Naive thymus-derived CD8-positive, alpha-beta T cell (primary cell): ENCODE measurements around the gene SELPLG. TPM values are rescaled to one million over a fixed set of nuclear protein-coding genes. Genes with fewer than 3 reads are reported as not detected.
"Not testable (repeated sequence)": the region's sequence is repeated elsewhere in the genome, so short reads cannot be mapped to it uniquely, and the experiment has no call there.

Source experiments
- ATAC-seq, 2 donors: fragments of 150-1000 bp; cut with Tn5 transposase in 1 of 2; sonication (Bioruptor Pico), chemical (Tn5 transposase) in 1 of 2; 1 replicate in 1 of 2; 2 replicates in 1 of 2; pipeline ENCODE4 v1.10.0; 2021; ENCODE audit warnings: mild to moderate bottlenecking in 2 of 2, moderate library complexity in 2 of 2
- POLR2A ChIA-PET: fragments of 350-600 bp; sonication (Branson Sonifier 250); formaldehyde crosslinking; loops from one replicate; lab custom pipeline; 2021; ENCODE audit warnings: antibody characterized with exemption; lab: Charles Lee
- DNase-seq, 10 donors: peaks; one replicate each; pipeline versions ENCODE4 v3.0.0 to v3.0.0-alpha.2; 2020 to 2022
- H3K27ac Mint-ChIP-seq, 10 donors: one replicate each; pipeline ENCODE4 v1.8.0; 2020 to 2022; ENCODE audit warnings: mild to moderate bottlenecking in 10 of 10, mixed read lengths in 10 of 10, moderate library complexity in 4 of 10, inconsistent platforms in 1 of 10
- H3K27me3 Mint-ChIP-seq, 5 donors: one replicate each; pipeline ENCODE4 v1.8.0; 2021 to 2022; ENCODE audit warnings: mixed read lengths in 5 of 5
- H3K36me3 Mint-ChIP-seq, 3 donors: one replicate each; pipeline ENCODE4 v1.8.0; 2020 to 2022; ENCODE audit warnings: mixed read lengths in 3 of 3, mild to moderate bottlenecking in 2 of 3, inconsistent platforms in 1 of 3
- H3K4me1 Mint-ChIP-seq, 4 donors: one replicate each; pipeline ENCODE4 v1.8.0; 2021 to 2022; ENCODE audit warnings: mixed read lengths in 4 of 4
- H3K4me3 Mint-ChIP-seq, 10 donors: one replicate each; pipeline ENCODE4 v1.8.0; 2020 to 2022; ENCODE audit warnings: mild to moderate bottlenecking in 10 of 10, mixed read lengths in 10 of 10, moderate library complexity in 6 of 10, inconsistent platforms in 1 of 10
- H3K9me3 Mint-ChIP-seq, 9 donors: one replicate each; pipeline ENCODE4 v1.8.0; 2020 to 2022; ENCODE audit warnings: mixed read lengths in 9 of 9, mild to moderate bottlenecking in 3 of 9, inconsistent platforms in 1 of 9, moderate library complexity in 1 of 9
- polyA plus RNA-seq, 3 donors: library from polyadenylated mRNA; unstranded; fragments of 300-500 nt; fragmentation: Illumina TruSeq; gene quantifications; one replicate each; pipeline ENCODE4 v1.2.3, GENCODE V29; 2021
- total RNA-seq, 8 experiments: library from RNA in 2 of 8; stranded (reverse) in 2 of 8; gene quantifications; one replicate each; pipeline ENCODE4 v1.2.3 and lab custom pipeline; 2021 to 2026

The SELPLG gene
- total and polyA plus RNA-seq, 5 experiments from 2014 or later = 157 to 720 (median 453) TPM

GRCh38 chr12:108597559-108598471 lies 35.9 kb downstream of the SELPLG start, which contains the start of gene TMEM119:
Gene TMEM119, minus strand, starts transcription at chr12:108598084. Its CDS starts 5,701 bp downstream, at chr12:108592383.
- Mint-ChIP-seq H3K27ac (peak within 1 kb of the TSS in 4 of 10 donors; percentile 9 to 65 (median 36)), H3K4me3 (no peak within 1 kb of the TSS), H3K27me3 (no peaks in the 10 kb centered on the region), H3K9me3 (no peaks in the 10 kb centered on the region), H3K36me3 (no peaks in the 10 kb centered on the region), H3K4me1 (peaks cover 0 to 2% (median 0%) of the 10 kb centered on the region in 4 donors)
- DNase-seq (no peak), ATAC-seq (no peak)
- POLR2A ChIA-PET = no interaction called here

GRCh38 chr12:108596854-108597558 lies 36.7 kb downstream of the SELPLG start:
- POLR2A ChIA-PET = interaction anchor here (0.7 kb wide), 1 partner anchor 31 kb away, joined by 3 read pairs; no protein-coding TSS in a partner anchor
- no peak overlapping the region for H3K27ac Mint-ChIP-seq
- no peaks in the 10 kb centered on the region for H3K9me3 Mint-ChIP-seq
- no peak overlapping the region for H3K4me3 Mint-ChIP-seq
- H3K4me1 Mint-ChIP-seq = peaks cover 0 to 2% (median 0%) of the 10 kb centered on the region in 4 donors
- H3K36me3 Mint-ChIP-seq = no peaks in the 10 kb centered on the region
- DNase-seq = no peak
- no peak for ATAC-seq
- no peaks in the 10 kb centered on the region for H3K27me3 Mint-ChIP-seq

- no peak overlapping the region for H3K4me3 Mint-ChIP-seq
- ATAC-seq (no peak), DNase-seq (no peak)
- no peaks in the 10 kb centered on the region for H3K27me3 Mint-ChIP-seq
- H3K9me3 Mint-ChIP-seq = no peaks in the 10 kb centered on the region
- no peak overlapping the region for H3K27ac Mint-ChIP-seq
- POLR2A ChIA-PET = interaction anchor here (1.3 kb wide), 1 partner anchor 21 kb away, joined by 3 read pairs; no protein-coding TSS in a partner anchor
- no peaks in the 10 kb centered on the region for H3K36me3 Mint-ChIP-seq
- peaks cover 0 to 2% (median 0%) of the 10 kb centered on the region in 4 donors for H3K4me1 Mint-ChIP-seq
These were observed 37.7 kb downstream of the SELPLG start for GRCh38 chr12:108595711-108596647.

- ATAC-seq = no peak
- DNase-seq = no peak
- no peak overlapping the region for H3K27ac Mint-ChIP-seq
- H3K4me3 Mint-ChIP-seq = no peak overlapping the region
- POLR2A ChIA-PET = interaction anchor here (1.3 kb wide), 1 partner anchor 22 kb away, joined by 3 read pairs; no protein-coding TSS in a partner anchor
- H3K36me3 Mint-ChIP-seq = no peaks in the 10 kb centered on the region
- H3K9me3 Mint-ChIP-seq = no peaks in the 10 kb centered on the region
- peaks cover 0 to 2% (median 0%) of the 10 kb centered on the region in 4 donors for H3K4me1 Mint-ChIP-seq
- H3K27me3 Mint-ChIP-seq = no peaks in the 10 kb centered on the region
These were observed 38.6 kb downstream of the SELPLG start for GRCh38 chr12:108594960-108595710.

GRCh38 chr12:108594323-108594903 lies 39.3 kb downstream of the SELPLG start:
- DNase-seq (no peak), ATAC-seq (no peak)
- Mint-ChIP-seq H3K4me3 (no peak overlapping the region), H3K4me1 (peaks cover 0 to 2% (median 0%) of the 10 kb centered on the region in 4 donors), H3K36me3 (no peaks in the 10 kb centered on the region), H3K9me3 (no peaks in the 10 kb centered on the region), H3K27ac (peak overlapping the region in 1 of 10 donors; percentile 43), H3K27me3 (no peaks in the 10 kb centered on the region)
- POLR2A ChIA-PET = interaction anchor here (1.3 kb wide), 1 partner anchor 23 kb away, joined by 3 read pairs; no protein-coding TSS in a partner anchor

- no peak overlapping the region for H3K4me3 Mint-ChIP-seq
- H3K27me3 Mint-ChIP-seq = no peaks in the 10 kb centered on the region
- H3K9me3 Mint-ChIP-seq = no peaks in the 10 kb centered on the region
- H3K27ac Mint-ChIP-seq = peak overlapping the region in 1 of 10 donors; percentile 71
- ATAC-seq (no peak), DNase-seq (peak in 1 of 10 donors; percentile 37)
- no peaks in the 10 kb centered on the region for H3K4me1 Mint-ChIP-seq
- H3K36me3 Mint-ChIP-seq = no peaks in the 10 kb centered on the region
- POLR2A ChIA-PET = interaction anchor here (0.5 kb wide), 1 partner anchor 852 kb away, joined by 3 read pairs; no protein-coding TSS in a partner anchor
These were observed 41.4 kb downstream of the SELPLG start for GRCh38 chr12:108592033-108592909.

GRCh38 chr12:108591267-108591980 lies 42.3 kb downstream of the SELPLG start:
- H3K27me3 Mint-ChIP-seq = no peaks in the 10 kb centered on the region
- H3K9me3 Mint-ChIP-seq = no peaks in the 10 kb centered on the region
- H3K36me3 Mint-ChIP-seq = no peaks in the 10 kb centered on the region
- POLR2A ChIA-PET = interaction anchor here (0.6 kb wide), 1 partner anchor 455 kb away, joined by 4 read pairs; no protein-coding TSS in a partner anchor
- no peak overlapping the region for H3K4me3 Mint-ChIP-seq
- ATAC-seq (no peak), DNase-seq (peak in 1 of 10 donors; percentile 23)
- H3K4me1 Mint-ChIP-seq = no peaks in the 10 kb centered on the region
- H3K27ac Mint-ChIP-seq = peak overlapping the region in 1 of 10 donors; percentile 53

- POLR2A ChIA-PET = interaction anchor here (0.6 kb wide), 1 partner anchor 28 kb away, joined by 3 read pairs; no protein-coding TSS in a partner anchor
- not testable (repeated sequence) for H3K4me3 Mint-ChIP-seq, H3K27ac Mint-ChIP-seq
These were observed 43.2 kb downstream of the SELPLG start for GRCh38 chr12:108590463-108590862.

GRCh38 chr12:108589840-108590229 lies 43.9 kb downstream of the SELPLG start:
- Mint-ChIP-seq H3K4me3 (no peak overlapping the region), H3K9me3 (no peaks in the 10 kb centered on the region), H3K4me1 (no peaks in the 10 kb centered on the region), H3K27me3 (peaks cover 0 to under 1% (median 0%) of the 10 kb centered on the region in 5 donors), H3K36me3 (no peaks in the 10 kb centered on the region), H3K27ac (peak overlapping the region in 1 of 10 donors; percentile 50)
- POLR2A ChIA-PET = interaction anchor here (0.6 kb wide), 1 partner anchor 28 kb away, joined by 3 read pairs; no protein-coding TSS in a partner anchor
- ATAC-seq (no peak), DNase-seq (peak in 1 of 10 donors; percentile 36)

More at GRCh38 chr12:108590463-108590862, 43.2 kb downstream of the SELPLG start:
- DNase-seq, H3K9me3 Mint-ChIP-seq, ATAC-seq, H3K36me3 Mint-ChIP-seq, H3K4me1 Mint-ChIP-seq, H3K27me3 Mint-ChIP-seq: not testable (repeated sequence)
